ENCODE results near the gene CCDC43. TPM values are rescaled to one million over a fixed set of nuclear protein-coding genes. Genes with fewer than 3 reads are reported as not detected.

CCDC43 gene
- total and polyA plus RNA-seq, 4 donors: 4.5 to 8.6 (median 6.7) TPM

DNA sequence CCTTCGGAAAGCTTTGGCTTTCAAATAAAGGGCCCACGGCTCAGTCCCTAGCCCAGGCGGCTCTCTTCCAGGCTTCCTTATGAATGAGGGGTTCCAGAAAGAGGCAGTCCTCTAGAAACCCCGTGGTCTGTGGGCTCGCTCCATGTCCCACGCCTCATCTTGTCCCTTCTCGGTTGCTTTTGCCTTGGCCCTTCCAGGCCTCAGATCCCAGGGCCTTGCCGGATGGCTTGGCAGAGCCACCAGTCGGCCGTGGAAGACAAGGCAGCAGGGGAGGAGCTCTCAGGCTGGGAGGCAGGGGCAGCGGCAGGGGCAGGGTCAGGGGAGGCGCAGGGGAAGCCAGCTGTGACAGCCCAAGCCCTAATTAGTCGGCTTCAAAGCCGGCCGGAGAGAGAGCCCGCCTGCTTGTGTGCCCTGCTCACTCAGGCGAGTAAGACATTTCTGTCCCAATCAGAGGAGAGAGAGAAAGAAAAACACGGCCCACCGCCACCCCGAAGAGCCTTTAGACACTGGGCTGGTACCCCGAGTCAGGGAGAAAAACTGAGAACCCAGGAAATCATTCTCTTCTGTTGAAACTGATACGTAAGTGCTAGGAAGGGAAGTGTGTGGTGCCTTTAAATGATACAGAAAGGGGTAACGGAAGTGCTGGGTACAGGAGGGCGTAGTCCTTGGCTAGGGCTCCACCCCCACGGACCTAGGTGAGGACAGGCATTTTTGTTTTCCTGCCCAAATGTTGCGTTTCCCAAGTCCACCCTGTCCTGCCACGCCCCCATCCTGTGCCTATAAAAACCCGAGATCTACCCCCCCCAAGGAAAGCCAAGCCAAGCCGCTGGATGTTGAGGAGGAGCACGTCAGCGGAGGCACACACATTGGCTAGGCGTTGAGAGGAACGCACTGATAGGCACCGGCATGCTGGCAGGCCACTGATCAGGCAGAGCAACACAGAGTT, 61.1 kb downstream of the CCDC43 start:
- H3K9me3 ChIP-seq (ENCODE audit: control insufficient read depth in 4 of 4, low read length in 3 of 4): no peaks in the 10 kb centered on the region
- TF ChIP-seq RXRA (IDR thresholded peaks at IDR 0.05): no peak
- no peak for DNase-seq (ENCODE audit: low spot score)
- H3K36me3 ChIP-seq (ENCODE audit: control insufficient read depth in 4 of 4, insufficient read depth in 3 of 4, low read depth in 1 of 4, low read length in 3 of 4): no peaks in the 10 kb centered on the region
- H3K4me1 ChIP-seq (ENCODE audit: control insufficient read depth in 4 of 4, insufficient read depth in 4 of 4, low read length in 3 of 4): no peaks in the 10 kb centered on the region
- no peak overlapping the region for H3K9ac ChIP-seq (ENCODE audit: low read depth in 1 of 2, low read length in 2 of 2)
- 50% methylated on average over 34 of the region's 34 CpGs for WGBS
- H3K27me3 ChIP-seq (ENCODE audit: control insufficient read depth in 4 of 4, insufficient read depth in 4 of 4, low read length in 3 of 4): no peaks in the 10 kb centered on the region
- H3K27ac ChIP-seq (ENCODE audit: low read depth in 1 of 2, low read length in 2 of 2): no peak overlapping the region
- no peak overlapping the region for H3K4me3 ChIP-seq (ENCODE audit: low read depth in 1 of 3, low read length in 3 of 3)

DNA sequence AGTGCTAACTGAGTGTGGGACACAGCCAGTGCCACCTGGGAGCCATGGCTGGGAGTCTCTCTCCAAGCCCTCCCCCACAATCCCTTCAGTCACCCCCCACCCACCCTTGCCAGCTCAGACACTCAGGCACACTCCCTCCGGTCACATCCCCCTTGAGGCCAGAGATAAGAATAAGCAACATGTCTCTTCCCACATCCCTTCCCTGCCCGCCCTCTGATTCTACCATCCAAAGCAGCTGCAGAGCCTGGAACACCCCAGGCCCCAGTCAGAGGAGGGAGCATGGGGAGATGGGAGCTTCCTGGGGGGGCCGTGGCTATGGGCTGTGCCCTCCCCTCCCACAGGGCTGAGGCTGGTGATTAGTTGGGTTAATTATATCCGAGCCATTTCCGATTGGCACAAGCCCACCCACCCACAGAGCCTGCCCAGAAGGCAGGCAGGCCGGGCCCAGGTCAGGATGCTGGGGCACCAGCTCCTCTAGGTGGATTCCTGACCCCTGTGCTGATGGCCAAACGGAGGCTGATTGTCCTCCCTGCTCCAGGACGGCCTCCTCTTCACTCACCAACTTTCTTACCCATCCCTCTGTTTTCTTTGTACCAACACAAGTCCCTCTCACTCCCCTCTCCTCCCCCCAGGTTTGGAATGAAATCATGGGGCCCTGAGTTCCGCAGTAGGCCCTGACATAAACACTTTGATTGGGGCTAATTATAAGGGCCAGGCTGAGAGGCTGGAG, 61.9 kb downstream of the CCDC43 start:
- no peaks in the 10 kb centered on the region for H3K9me3 ChIP-seq (ENCODE audit: control insufficient read depth in 4 of 4, low read length in 3 of 4)
- no peak overlapping the region for H3K9ac ChIP-seq (ENCODE audit: low read depth in 1 of 2, low read length in 2 of 2)
- DNase-seq (ENCODE audit: low spot score): no peak
- 84% methylated on average over 9 of the region's 9 CpGs for WGBS
- TF ChIP-seq, protein P1, sequence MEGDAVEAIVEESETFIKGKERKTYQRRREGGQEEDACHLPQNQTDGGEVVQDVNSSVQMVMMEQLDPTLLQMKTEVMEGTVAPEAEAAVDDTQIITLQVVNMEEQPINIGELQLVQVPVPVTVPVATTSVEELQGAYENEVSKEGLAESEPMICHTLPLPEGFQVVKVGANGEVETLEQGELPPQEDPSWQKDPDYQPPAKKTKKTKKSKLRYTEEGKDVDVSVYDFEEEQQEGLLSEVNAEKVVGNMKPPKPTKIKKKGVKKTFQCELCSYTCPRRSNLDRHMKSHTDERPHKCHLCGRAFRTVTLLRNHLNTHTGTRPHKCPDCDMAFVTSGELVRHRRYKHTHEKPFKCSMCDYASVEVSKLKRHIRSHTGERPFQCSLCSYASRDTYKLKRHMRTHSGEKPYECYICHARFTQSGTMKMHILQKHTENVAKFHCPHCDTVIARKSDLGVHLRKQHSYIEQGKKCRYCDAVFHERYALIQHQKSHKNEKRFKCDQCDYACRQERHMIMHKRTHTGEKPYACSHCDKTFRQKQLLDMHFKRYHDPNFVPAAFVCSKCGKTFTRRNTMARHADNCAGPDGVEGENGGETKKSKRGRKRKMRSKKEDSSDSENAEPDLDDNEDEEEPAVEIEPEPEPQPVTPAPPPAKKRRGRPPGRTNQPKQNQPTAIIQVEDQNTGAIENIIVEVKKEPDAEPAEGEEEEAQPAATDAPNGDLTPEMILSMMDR (IDR thresholded peaks at IDR 0.05; ENCODE audit: low read depth, low read length, missing input control): no peak
- TF ChIP-seq RAD21 (IDR thresholded peaks at IDR 0.05) (no peak), NR2F2 (IDR thresholded peaks at IDR 0.05) (no peak)
- no peaks in the 10 kb centered on the region for H3K4me1 ChIP-seq (ENCODE audit: control insufficient read depth in 4 of 4, insufficient read depth in 4 of 4, low read length in 3 of 4)
- H3K27me3 ChIP-seq (ENCODE audit: control insufficient read depth in 4 of 4, insufficient read depth in 4 of 4, low read length in 3 of 4): no peaks in the 10 kb centered on the region
- no peaks in the 10 kb centered on the region for H3K36me3 ChIP-seq (ENCODE audit: control insufficient read depth in 4 of 4, insufficient read depth in 3 of 4, low read depth in 1 of 4, low read length in 3 of 4)
- H3K4me3 ChIP-seq (ENCODE audit: low read depth in 1 of 3, low read length in 3 of 3): no peak overlapping the region
- H3K27ac ChIP-seq (ENCODE audit: low read depth in 1 of 2, low read length in 2 of 2): no peak overlapping the region

Small RNAs within 50 kb of the gene (small RNA-seq; reads per million reads assigned to genes)
- gene RN7SL819P (not detected), gene SMCO4P1 (not detected)

Other genes with a start within 250 kb of the CCDC43 start
- gene GPATCH8, start 186.4 kb downstream of the CCDC43 start, total RNA-seq: 10 to 100 TPM in 1 of 2 donors, 1 to 10 TPM in 1; 8.4 to 21.8 TPM
- gene GPATCH8, start 186.4 kb downstream of the CCDC43 start, polyA plus RNA-seq: 10 to 100 TPM in 1 of 2 donors, 1 to 10 TPM in 1; 4.2 to 11.4 TPM
- gene FZD2, start 132.3 kb downstream of the CCDC43 start, total RNA-seq: under 1 TPM; 0.42 to 0.61 TPM
- under 1 TPM in 1 of 2 donors, not detected in 1; 0.37 TPM for gene FZD2, start 132.3 kb downstream of the CCDC43 start, polyA plus RNA-seq
- gene MEIOC, start 33.3 kb downstream of the CCDC43 start, total RNA-seq: not detected
- under 1 TPM in 1 of 2 donors, not detected in 1; 0.31 TPM for gene MEIOC, start 33.3 kb downstream of the CCDC43 start, polyA plus RNA-seq
- 1 to 10 TPM; 1.3 to 4.5 TPM for gene DBF4B, start 18.9 kb upstream of the CCDC43 start, total RNA-seq
- under 1 TPM; 0.44 to 0.84 TPM for gene DBF4B, start 18.9 kb upstream of the CCDC43 start, polyA plus RNA-seq
- gene ADAM11, start 69.2 kb upstream of the CCDC43 start, total RNA-seq: 1 to 10 TPM in 1 of 2 donors, under 1 TPM in 1; 0.08 to 1.1 TPM
- under 1 TPM in 1 of 2 donors, not detected in 1; 0.06 TPM for gene ADAM11, start 69.2 kb upstream of the CCDC43 start, polyA plus RNA-seq
- 1 to 10 TPM; 1.2 to 1.4 TPM for gene GJC1, start 140.5 kb upstream of the CCDC43 start, total RNA-seq
- gene GJC1, start 140.5 kb upstream of the CCDC43 start, polyA plus RNA-seq: under 1 TPM; 0.17 to 0.37 TPM
- not detected for gene HIGD1B, start 158.1 kb upstream of the CCDC43 start, total RNA-seq
- under 1 TPM; 0.28 to 0.43 TPM for gene HIGD1B, start 158.1 kb upstream of the CCDC43 start, polyA plus RNA-seq
- gene EFTUD2, start 209.7 kb upstream of the CCDC43 start, total RNA-seq: 10 to 100 TPM; 45.8 to 84.3 TPM
- gene EFTUD2, start 209.7 kb upstream of the CCDC43 start, polyA plus RNA-seq: 10 to 100 TPM; 19.8 to 20.9 TPM
- under 1 TPM; 0.33 to 0.42 TPM for gene GFAP, start 225.7 kb upstream of the CCDC43 start, total RNA-seq
- gene GFAP, start 225.7 kb upstream of the CCDC43 start, polyA plus RNA-seq: under 1 TPM in 1 of 2 donors, not detected in 1; 0.24 TPM